Ishikawa (cell line): ENCODE data around the gene ARHGEF28.

Source experiments
- EP300 ChIP-seq: IDR thresholded peaks from 2 replicates; pipeline ENCODE4 v1.6.1; 2012; ENCODE audit warnings: borderline replicate concordance
- REST ChIP-seq: IDR thresholded peaks from 2 replicates; pipeline ENCODE4 v1.6.1; 2012; ENCODE audit warnings: low read depth, mild to moderate bottlenecking
- TAF1 ChIP-seq: IDR thresholded peaks from 2 replicates; pipeline ENCODE4 v1.6.1; 2012; ENCODE audit warnings: low read depth, mild to moderate bottlenecking

GRCh38 chr5:73979321-73979720, 353.3 kb downstream of the ARHGEF28 start:
- TF ChIP-seq EP300 (no peak), TAF1 (no peak), REST (no peak)
